ENCODE results near the gene ASAP2.

Gene ASAP2

GRCh38 chr2:9410108-9410507 is 203.5 kb downstream of the ASAP2 start:
- no peak for DNase-seq

- no peak for DNase-seq
Measured at GRCh38 chr2:9412781-9413180, 206.2 kb downstream of the ASAP2 start.

- no peak for DNase-seq
Measured at GRCh38 chr2:9415516-9416169, 209.0 kb downstream of the ASAP2 start.

DNA sequence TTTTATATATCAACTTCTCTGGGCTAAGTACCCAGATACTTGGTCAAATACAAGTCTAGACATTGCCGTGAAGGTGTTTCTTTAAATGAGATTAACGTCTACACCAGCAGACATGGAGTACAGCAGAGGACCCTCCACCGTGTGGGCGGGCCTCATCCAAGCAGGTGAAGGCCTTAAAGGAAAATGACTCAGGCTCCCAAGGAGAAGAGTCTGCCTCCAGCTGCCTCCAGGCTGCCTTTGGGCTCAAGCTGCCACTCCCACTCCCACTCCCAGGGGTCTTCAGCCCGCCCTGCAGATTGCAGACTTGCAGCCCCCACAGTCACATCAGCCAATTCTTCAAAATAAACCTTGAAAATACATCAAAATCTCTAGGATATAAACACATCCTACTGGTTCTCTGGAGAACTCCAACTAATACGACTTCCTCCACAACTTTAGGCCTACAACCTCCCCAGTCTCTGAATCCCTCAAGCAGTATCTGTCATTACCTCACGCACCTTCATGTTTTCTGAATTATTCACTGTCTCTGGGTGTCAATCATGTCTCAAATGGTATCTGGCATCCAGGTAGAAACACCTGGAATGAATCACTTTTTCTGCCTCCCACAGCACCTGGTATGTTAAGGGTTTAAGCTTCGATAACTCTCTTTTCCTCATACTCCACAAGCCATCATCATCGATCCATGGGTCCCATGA is 209.8 kb downstream of the ASAP2 start:
- no peak for DNase-seq

GRCh38 chr2:9416962-9417316 is 210.3 kb downstream of the ASAP2 start:
- DNase-seq, result no peak

GRCh38 chr2:9417725-9418124 is 211.1 kb downstream of the ASAP2 start:
- no peak for DNase-seq

GRCh38 chr2:9418746-9419145 is 212.1 kb downstream of the ASAP2 start:
- DNase-seq, result no peak

DNA sequence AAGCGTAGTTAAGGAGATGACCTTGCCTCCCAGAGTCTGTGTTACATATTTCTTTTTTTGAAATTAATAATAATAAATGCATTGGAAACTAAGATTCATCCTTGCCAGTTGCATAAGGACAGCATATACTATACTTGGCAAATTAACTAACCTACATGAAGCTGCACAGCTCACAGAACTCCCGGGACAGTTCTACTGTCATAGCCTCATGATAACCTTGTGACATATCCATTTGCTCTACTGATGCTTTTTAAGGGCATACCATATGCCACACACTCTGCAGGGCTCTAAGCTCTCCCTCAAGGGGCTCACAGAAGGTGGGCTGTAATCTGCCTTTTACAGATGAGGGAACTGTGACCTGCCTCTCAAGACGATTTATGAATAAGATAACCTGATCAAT is 212.9 kb downstream of the ASAP2 start:
- no peak for DNase-seq

- DNase-seq, result no peak
Measured at GRCh38 chr2:9420495-9420894, 213.9 kb downstream of the ASAP2 start.

- DNase-seq, result no peak
Measured at GRCh38 chr2:9422321-9423099, 215.9 kb downstream of the ASAP2 start.

- peak; percentile 91 for DNase-seq
Measured at GRCh38 chr2:9423100-9423921, 216.7 kb downstream of the ASAP2 start, which contains the start of the genes CPSF3 and ITGB1BP1. TSS of gene CPSF3 (plus strand) at chr2:9423654. CDS start at chr2:9423774, 120 bp downstream. TSS of gene ITGB1BP1 (minus strand) at chr2:9423528. CDS start at chr2:9418697, 4,831 bp downstream.

DNA sequence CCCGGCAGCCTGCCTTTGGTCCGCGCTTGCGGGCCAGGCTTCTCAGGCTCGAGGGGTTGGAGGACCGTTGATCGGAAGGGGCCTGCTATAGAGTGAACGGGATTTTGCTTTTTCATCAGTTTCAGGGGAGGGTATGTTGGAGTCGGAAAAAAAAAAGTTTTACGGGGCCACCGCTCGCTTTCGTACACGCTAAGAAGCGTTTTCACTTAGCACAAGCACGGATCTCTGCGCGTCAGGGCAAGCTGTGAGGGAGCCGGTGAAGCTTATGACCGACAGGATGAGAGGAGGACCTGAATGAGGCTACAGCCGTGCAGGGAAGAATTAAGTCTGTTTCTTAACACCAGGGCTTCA is 217.3 kb downstream of the ASAP2 start:
- DNase-seq, result peak; percentile 4

GRCh38 chr2:9424447-9425164 is 218.0 kb downstream of the ASAP2 start:
- DNase-seq, result no peak

DNA sequence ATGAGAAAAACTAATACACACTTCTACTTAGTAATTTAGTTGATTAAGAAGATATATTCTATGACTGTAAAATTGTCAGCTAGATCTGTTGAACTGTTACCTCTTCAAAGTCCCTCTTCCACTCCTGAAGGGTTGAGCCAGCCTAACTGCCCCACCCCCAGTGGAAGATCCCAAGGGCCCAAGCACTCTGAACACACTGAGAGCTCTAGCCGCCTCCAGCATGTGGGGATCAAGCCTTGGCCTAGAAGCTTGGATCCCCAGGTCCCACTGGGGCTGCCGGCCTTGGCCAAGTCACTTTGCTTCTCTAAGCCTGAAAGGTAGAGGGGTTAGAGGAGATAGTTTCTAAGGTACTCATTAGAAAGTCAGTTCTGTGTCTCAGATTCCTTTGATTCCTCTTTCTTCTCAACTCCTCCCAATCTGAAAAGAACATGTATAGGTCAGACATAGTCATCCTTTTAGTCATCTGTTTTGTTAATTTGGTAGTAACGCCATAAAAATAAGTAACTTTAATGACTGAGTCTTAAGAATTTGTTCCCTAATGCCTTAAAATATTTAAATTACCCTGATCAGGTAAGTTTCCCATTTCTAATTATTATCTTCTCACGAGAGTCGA is 222.5 kb downstream of the ASAP2 start:
- no peak for DNase-seq

GRCh38 chr2:9430316-9431293 is 224.0 kb downstream of the ASAP2 start:
- DNase-seq, result no peak

DNA sequence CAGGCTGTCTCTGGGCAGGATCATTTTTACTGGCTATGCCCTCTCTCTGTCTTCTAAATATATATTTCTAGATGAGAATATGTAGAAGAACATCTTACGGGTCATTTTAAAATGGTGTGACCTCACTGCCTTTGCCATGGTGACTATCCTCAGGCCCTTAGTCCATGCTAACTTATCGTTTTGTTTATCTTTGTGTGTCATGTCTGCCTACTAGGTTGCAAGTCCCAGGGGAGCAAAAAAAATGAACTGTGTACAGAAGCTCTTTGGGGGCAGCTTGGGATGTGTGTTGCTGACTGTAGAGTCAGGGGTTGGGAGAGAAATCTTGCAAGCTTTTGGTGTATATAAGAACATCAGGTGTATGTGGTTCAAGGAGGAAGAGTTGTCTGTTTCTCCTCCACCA is 227.9 kb downstream of the ASAP2 start:
- no peak for DNase-seq

DNA sequence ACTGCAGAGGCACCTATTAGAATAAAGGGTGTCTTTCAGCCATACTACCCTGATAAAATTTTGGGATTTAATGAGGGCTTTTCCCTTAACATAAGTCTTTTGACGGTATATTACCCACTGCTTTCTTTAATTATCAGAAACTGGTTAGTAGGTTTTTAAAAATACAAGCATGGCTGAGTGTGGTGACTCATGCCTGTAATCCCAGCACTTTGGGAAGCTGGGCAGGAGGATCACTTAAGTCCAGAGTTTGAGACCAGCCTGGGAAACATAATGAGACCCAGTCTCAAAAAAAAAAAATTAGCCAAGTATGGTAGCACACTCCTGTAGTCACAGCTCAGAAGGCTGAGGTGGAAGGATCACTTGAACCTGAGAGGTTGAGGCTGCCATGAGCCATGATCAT is 232.9 kb downstream of the ASAP2 start:
- no peak for DNase-seq

- no peak for DNase-seq
Measured at GRCh38 chr2:9440058-9440727, 233.6 kb downstream of the ASAP2 start.

DNA sequence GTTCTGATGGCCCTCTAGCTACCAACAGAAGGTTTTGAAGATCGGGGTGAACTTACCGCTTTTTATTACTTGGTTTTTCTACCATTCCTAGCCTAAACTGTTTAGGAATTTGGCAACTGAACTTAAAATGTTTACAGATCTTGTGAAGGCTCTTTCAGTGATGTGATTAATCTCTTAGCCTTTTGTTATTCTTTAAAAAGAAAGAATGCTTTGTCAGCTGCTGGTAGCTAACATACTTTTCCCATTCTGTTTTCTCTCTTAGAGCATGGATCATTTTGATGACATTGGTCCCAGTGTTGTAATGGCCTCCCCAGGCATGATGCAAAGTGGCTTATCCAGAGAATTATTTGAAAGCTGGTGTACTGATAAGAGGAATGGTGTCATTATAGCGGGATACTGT is 234.9 kb downstream of the ASAP2 start:
- DNase-seq, result no peak

- no peak for DNase-seq
Measured at GRCh38 chr2:9443526-9443925, 236.9 kb downstream of the ASAP2 start.
